HepG2 (cell line): Measurements from ENCODE around the gene TST. TPM values are rescaled to one million over a fixed set of nuclear protein-coding genes. Genes with fewer than 3 reads are reported as not detected.

ENCODE experiments used
- ATAC-seq: fragments of 200-7000 bp; cut with Tn5 transposase; 3 replicates; pipeline ENCODE4 v1.9.1; 2020; ENCODE audit warnings: mild to moderate bottlenecking, moderate library complexity
- BruUV-seq: library from RNA; stranded (reverse); fragments of 400-500 nt; replicated peaks from 2 replicates; lab custom pipeline; 2021; lab: Mats Ljungman, UMichigan
- CTCF ChIA-PET: fragments of 300-600 bp; formaldehyde crosslinking; extraction: SDS; loops from one replicate; lab custom pipeline; 2021; ENCODE audit warnings: low total read pairs, inconsistent platforms, low intra/inter-chr PET ratio; lab: Yijun Ruan, JAX
- POLR2A ChIA-PET: fragments of 350-600 bp; sonication (Branson Sonifier 250); formaldehyde crosslinking; loops from one replicate; lab custom pipeline; 2020; ENCODE audit warnings: antibody characterized with exemption, inconsistent platforms; lab: Yijun Ruan, JAX
- DNase-seq: peaks from one replicate; pipeline ENCODE4 v3.0.0-alpha.2; 2015; ENCODE audit warnings: low spot score
- FAIRE-seq: peaks from 3 replicates; lab custom pipeline; 2011; peaks lifted over from hg19 to GRCh38; lab: Jason Lieb, UNC
- H2AFZ ChIP-seq: one replicate; pipeline ENCODE4 v1.6.1; 2011; ENCODE audit warnings: low read length, inconsistent platforms
- H3K27ac ChIP-seq: fragments of 300-600 bp; 3 replicates; pipeline ENCODE4 v1.8.0; 2011; ENCODE audit warnings: mixed run types, mild to moderate bottlenecking, mixed read lengths, low read length, inconsistent platforms; ENCODE audit not compliant: insufficient read depth; ENCODE audit errors: extremely low read length
- H3K27me3 ChIP-seq, 2 experiments: fragments of 200-600 bp in 1 of 2; 2 replicates in 1 of 2; 3 replicates in 1 of 2; pipeline versions ENCODE4 v1.6.0 to v1.8.0; 2011; ENCODE audit warnings: low read length in 2 of 2, mild to moderate bottlenecking in 2 of 2, moderate library complexity in 2 of 2, inconsistent platforms in 1 of 2; ENCODE audit not compliant: insufficient read depth in 2 of 2, control insufficient read depth in 1 of 2
- H3K36me3 ChIP-seq, 2 experiments: fragments of 200-600 bp in 1 of 2; replicated peaks in 1 of 2; 2 replicates in 1 of 2; 3 replicates in 1 of 2; pipeline versions ENCODE4 v1.5.1 to v1.8.0; 2011; ENCODE audit warnings: low read length in 2 of 2, inconsistent platforms in 1 of 2; ENCODE audit not compliant: insufficient read depth in 2 of 2, control insufficient read depth in 1 of 2
- H3K4me1 ChIP-seq: 2 replicates; pipeline ENCODE4 v1.5.1; 2012; ENCODE audit warnings: low read length, inconsistent platforms; ENCODE audit not compliant: insufficient read depth
- H3K4me2 ChIP-seq: 2 replicates; pipeline ENCODE4 v1.6.0; 2011; ENCODE audit warnings: low read depth, low read length, inconsistent platforms
- H3K4me3 ChIP-seq, 3 experiments: fragments of 200-600 bp in 1 of 3; sonication (generic), shearing (Covaris generic) in 1 of 3; replicated peaks in 1 of 3; 2 replicates each; pipeline ENCODE4 v1.5.1; 2011 to 2016; ENCODE audit warnings: low read length in 3 of 3, inconsistent platforms in 2 of 3, low read depth in 2 of 3, mild to moderate bottlenecking in 2 of 3, control low read depth in 1 of 3, mixed read lengths in 1 of 3; ENCODE audit not compliant: insufficient read depth in 1 of 3
- H3K79me2 ChIP-seq: one replicate; pipeline ENCODE4 v1.6.1; 2011; ENCODE audit warnings: low read length, inconsistent platforms; ENCODE audit not compliant: insufficient read depth
- H3K9ac ChIP-seq: 2 replicates; pipeline ENCODE4 v1.6.0; 2011; ENCODE audit warnings: mild to moderate bottlenecking, low read depth, low read length, inconsistent platforms; ENCODE audit not compliant: insufficient read depth
- H3K9me3 ChIP-seq: 2 replicates; pipeline ENCODE4 v1.5.1; 2012; ENCODE audit warnings: mild to moderate bottlenecking, low read length
- H4K20me1 ChIP-seq: 2 replicates; pipeline ENCODE4 v1.6.0; 2011; ENCODE audit warnings: inconsistent platforms, mild to moderate bottlenecking, low read length, moderate library complexity; ENCODE audit not compliant: insufficient read depth
- ARNT ChIP-seq: fragments of 450-650 bp; IDR thresholded peaks from 2 replicates; pipeline ENCODE4 v1.6.1; 2017
- CBX5 ChIP-seq: sonication (generic); formaldehyde crosslinking; IDR thresholded peaks from 2 replicates; pipeline ENCODE4 v1.4.0; 2020; ENCODE audit warnings: missing genetic modification reagents, borderline replicate concordance
- FOXO1 ChIP-seq: sonication (generic); formaldehyde crosslinking; IDR thresholded peaks from 2 replicates; pipeline ENCODE4 v1.4.0; 2020; ENCODE audit warnings: missing genetic modification reagents
- GZF1 ChIP-seq: sonication (generic); formaldehyde crosslinking; IDR thresholded peaks from 2 replicates; pipeline ENCODE4 v1.5.1; 2020; ENCODE audit warnings: mild to moderate bottlenecking, missing genetic modification reagents
- HOXA5 ChIP-seq: sonication (generic); formaldehyde crosslinking; IDR thresholded peaks from 2 replicates; pipeline ENCODE4 v1.4.0; 2020; ENCODE audit warnings: missing genetic modification reagents
- NFIB ChIP-seq: sonication (generic); formaldehyde crosslinking; IDR thresholded peaks from 2 replicates; pipeline ENCODE4 v1.9.0; 2021; ENCODE audit warnings: missing genetic modification reagents, mild to moderate bottlenecking, borderline replicate concordance
- TARDBP ChIP-seq: sonication (generic); formaldehyde crosslinking; IDR thresholded peaks from 2 replicates; pipeline ENCODE4 v1.8.0; 2022; ENCODE audit warnings: mild to moderate bottlenecking, missing genetic modification reagents
- ZNF24 ChIP-seq: fragments of 450-650 bp; IDR thresholded peaks from 2 replicates; pipeline ENCODE4 v1.6.1; 2017; ENCODE audit warnings: antibody characterized with exemption, mild to moderate bottlenecking
- WGBS: methylation state at CpG from one replicate; pipeline ENCODE4 v1.1.6; 2017; ENCODE audit warnings: low lambda C conversion rate; 5-methylcytosine and 5-hydroxymethylcytosine counted together
- in situ Hi-C: cut with HindIII; loops from 2 replicates; pipeline ENCODE4 v1.10.0; 2017; ENCODE audit warnings: low pct_unique_long_range_greater_than_20kb; ENCODE audit not compliant: extremely low pct_ligation_motif_present
- intact Hi-C: fragments of 100-400 bp; cut with micrococcal nuclease; formaldehyde crosslinking; loops from one replicate; pipeline ENCODE4 v1.10.0; 2022; ENCODE audit not compliant: unreplicated experiment
- polyA plus RNA-seq, 8 experiments: library from polyadenylated mRNA; depleted of rRNA in 3 of 8; stranded (reverse) in 7 of 8; unstranded in 1 of 8; fragments of >200 nt; fragmentation: Illumina TruSeq in 4 of 8; extraction: Trizol in 4 of 8; gene quantifications; 2 replicates each; pipeline versions ENCODE4 v1.2.1 to v1.2.3, GENCODE V29; 2011 to 2016; ENCODE audit warnings: low read depth in 4 of 8, missing spikeins in 1 of 8, mixed read lengths in 1 of 8; ENCODE audit not compliant: insufficient read depth in 1 of 8
- total RNA-seq, 5 experiments: library from RNA; depleted of rRNA; stranded (reverse); fragments of >200 nt; fragmentation: Illumina TruSeq; extraction: Trizol; gene quantifications; 2 replicates each; pipeline ENCODE4 v1.2.3, GENCODE V29; 2016; ENCODE audit warnings: low read depth in 1 of 5
- TF ChIP-seq, protein P1 (sequence below): sonication (generic); formaldehyde crosslinking; IDR thresholded peaks from 2 replicates; pipeline ENCODE4 v1.4.0; 2020; ENCODE audit warnings: missing genetic modification reagents, borderline replicate concordance
- TF ChIP-seq, protein P2 (sequence below): sonication (generic); formaldehyde crosslinking; IDR thresholded peaks from 2 replicates; pipeline ENCODE4 v1.4.0; 2020; ENCODE audit warnings: mild to moderate bottlenecking, missing genetic modification reagents
- TF ChIP-seq, protein P3 (sequence below): sonication (generic); formaldehyde crosslinking; IDR thresholded peaks from 2 replicates; pipeline ENCODE4 v1.4.0; 2020; ENCODE audit warnings: missing genetic modification reagents
- TF ChIP-seq, protein P4 (sequence below), 2 experiments: sonication (generic) in 1 of 2; formaldehyde crosslinking in 1 of 2; IDR thresholded peaks; 2 replicates each; pipeline versions ENCODE4 v1.4.0 to v1.6.1; 2016 to 2020; ENCODE audit warnings: borderline replicate concordance in 1 of 2, low read depth in 1 of 2, mild to moderate bottlenecking in 1 of 2, missing genetic modification reagents in 1 of 2

TST gene
- total and polyA plus RNA-seq, 2 of the 13 experiments (the other 11 are each of a cell fraction or from before 2014, with no cell fraction given): 44.6 to 63.6 TPM

DNA sequence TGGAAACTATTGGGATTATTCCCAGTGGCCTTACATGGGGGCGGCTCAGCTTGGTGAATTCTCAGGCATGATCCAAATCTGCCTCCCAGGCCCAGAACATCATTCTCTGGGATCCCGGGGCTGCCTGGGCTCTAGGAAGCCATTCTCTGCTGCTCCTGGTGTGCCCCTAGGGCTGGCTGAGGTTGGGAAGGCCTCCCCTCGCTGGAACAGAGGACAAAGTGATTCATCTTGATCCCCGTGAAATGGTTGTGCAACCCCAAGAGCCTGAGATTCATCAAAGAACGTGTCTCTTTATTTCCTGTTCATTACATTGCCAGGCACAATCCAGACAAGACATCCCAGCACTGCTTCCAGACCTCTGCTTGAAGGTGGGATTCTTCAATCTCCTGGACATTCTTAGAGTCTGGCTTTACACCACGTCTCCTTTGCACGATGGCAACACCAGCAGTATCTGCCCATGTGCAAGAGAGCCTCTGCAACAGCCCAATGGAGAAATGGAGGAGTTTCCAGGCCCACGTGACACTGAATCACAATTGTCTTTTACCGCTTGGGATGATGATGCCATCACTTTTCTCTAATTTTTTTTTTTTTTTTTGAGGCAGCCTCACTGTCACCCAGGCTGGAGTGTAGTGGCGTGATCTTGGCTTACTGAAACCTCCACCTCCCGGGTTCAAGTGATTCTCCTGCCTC, 52.3 kb downstream of the TST start:
- no peak for ATAC-seq
- Histone ChIP-seq H3K9ac (no peak overlapping the region), H3K36me3 (no peaks in the 10 kb centered on the region), H3K79me2 (no peaks in the 10 kb centered on the region), H3K27me3 (peaks cover 0 to 20% of the 10 kb centered on the region in 2 experiments; a peak in 2 of 5 replicates), H4K20me1 (no peaks in the 10 kb centered on the region), H3K9me3 (no peaks in the 10 kb centered on the region), H3K4me3 (no peak overlapping the region), H3K27ac (no peak overlapping the region), H3K4me2 (no peak overlapping the region), H2AFZ (no peak overlapping the region), H3K4me1 (no peaks in the 10 kb centered on the region)
- in situ Hi-C loops: no loop called here
- ChIA-PET CTCF (no interaction called here), POLR2A (no interaction called here)
- WGBS: 12% methylated on average over 9 of the region's 11 CpGs
- DNase-seq: no peak
- no TSS peak for BruUV-seq
- intact Hi-C loops: no loop called here
- no peak for FAIRE-seq
- TF ChIP-seq, protein P1, sequence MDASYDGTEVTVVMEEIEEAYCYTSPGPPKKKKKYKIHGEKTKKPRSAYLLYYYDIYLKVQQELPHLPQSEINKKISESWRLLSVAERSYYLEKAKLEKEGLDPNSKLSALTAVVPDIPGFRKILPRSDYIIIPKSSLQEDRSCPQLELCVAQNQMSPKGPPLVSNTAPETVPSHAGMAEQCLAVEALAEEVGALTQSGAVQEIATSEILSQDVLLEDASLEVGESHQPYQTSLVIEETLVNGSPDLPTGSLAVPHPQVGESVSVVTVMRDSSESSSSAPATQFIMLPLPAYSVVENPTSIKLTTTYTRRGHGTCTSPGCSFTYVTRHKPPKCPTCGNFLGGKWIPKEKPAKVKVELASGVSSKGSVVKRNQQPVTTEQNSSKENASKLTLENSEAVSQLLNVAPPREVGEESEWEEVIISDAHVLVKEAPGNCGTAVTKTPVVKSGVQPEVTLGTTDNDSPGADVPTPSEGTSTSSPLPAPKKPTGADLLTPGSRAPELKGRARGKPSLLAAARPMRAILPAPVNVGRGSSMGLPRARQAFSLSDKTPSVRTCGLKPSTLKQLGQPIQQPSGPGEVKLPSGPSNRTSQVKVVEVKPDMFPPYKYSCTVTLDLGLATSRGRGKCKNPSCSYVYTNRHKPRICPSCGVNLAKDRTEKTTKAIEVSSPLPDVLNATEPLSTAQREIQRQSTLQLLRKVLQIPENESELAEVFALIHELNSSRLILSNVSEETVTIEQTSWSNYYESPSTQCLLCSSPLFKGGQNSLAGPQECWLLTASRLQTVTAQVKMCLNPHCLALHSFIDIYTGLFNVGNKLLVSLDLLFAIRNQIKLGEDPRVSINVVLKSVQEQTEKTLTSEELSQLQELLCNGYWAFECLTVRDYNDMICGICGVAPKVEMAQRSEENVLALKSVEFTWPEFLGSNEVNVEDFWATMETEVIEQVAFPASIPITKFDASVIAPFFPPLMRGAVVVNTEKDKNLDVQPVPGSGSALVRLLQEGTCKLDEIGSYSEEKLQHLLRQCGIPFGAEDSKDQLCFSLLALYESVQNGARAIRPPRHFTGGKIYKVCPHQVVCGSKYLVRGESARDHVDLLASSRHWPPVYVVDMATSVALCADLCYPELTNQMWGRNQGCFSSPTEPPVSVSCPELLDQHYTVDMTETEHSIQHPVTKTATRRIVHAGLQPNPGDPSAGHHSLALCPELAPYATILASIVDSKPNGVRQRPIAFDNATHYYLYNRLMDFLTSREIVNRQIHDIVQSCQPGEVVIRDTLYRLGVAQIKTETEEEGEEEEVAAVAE (CRISPR knock-in tag): no peak
- no peak for TF ChIP-seq GZF1 (CRISPR knock-in tag)
- TF ChIP-seq, protein P2, sequence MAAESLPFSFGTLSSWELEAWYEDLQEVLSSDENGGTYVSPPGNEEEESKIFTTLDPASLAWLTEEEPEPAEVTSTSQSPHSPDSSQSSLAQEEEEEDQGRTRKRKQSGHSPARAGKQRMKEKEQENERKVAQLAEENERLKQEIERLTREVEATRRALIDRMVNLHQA (CRISPR knock-in tag): no peak
- no peak for TF ChIP-seq CBX5 (CRISPR knock-in tag)
- no peak for TF ChIP-seq NFIB
- TF ChIP-seq, protein P3, sequence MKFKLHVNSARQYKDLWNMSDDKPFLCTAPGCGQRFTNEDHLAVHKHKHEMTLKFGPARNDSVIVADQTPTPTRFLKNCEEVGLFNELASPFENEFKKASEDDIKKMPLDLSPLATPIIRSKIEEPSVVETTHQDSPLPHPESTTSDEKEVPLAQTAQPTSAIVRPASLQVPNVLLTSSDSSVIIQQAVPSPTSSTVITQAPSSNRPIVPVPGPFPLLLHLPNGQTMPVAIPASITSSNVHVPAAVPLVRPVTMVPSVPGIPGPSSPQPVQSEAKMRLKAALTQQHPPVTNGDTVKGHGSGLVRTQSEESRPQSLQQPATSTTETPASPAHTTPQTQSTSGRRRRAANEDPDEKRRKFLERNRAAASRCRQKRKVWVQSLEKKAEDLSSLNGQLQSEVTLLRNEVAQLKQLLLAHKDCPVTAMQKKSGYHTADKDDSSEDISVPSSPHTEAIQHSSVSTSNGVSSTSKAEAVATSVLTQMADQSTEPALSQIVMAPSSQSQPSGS: no peak
- TF ChIP-seq FOXO1: no peak
- TF ChIP-seq, protein P4, sequence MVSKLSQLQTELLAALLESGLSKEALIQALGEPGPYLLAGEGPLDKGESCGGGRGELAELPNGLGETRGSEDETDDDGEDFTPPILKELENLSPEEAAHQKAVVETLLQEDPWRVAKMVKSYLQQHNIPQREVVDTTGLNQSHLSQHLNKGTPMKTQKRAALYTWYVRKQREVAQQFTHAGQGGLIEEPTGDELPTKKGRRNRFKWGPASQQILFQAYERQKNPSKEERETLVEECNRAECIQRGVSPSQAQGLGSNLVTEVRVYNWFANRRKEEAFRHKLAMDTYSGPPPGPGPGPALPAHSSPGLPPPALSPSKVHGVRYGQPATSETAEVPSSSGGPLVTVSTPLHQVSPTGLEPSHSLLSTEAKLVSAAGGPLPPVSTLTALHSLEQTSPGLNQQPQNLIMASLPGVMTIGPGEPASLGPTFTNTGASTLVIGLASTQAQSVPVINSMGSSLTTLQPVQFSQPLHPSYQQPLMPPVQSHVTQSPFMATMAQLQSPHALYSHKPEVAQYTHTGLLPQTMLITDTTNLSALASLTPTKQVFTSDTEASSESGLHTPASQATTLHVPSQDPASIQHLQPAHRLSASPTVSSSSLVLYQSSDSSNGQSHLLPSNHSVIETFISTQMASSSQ (IDR thresholded peaks at IDR 0.05; ENCODE audit: low read depth): no peak
- TF ChIP-seq, protein P4 (CRISPR knock-in tag; IDR thresholded peaks at IDR 0.05; ENCODE audit: borderline replicate concordance): no peak
- TF ChIP-seq ARNT: no peak
- no peak for TF ChIP-seq TARDBP
- no peak for TF ChIP-seq HOXA5
- no peak for TF ChIP-seq ZNF24
